Activated CD8-positive, alpha-beta T cell treated with anti-CD3 and anti-CD28 coated beads, Interleukin-2, amount 10 ng/mL, durations not matched to agents 7 days and 5 days (primary cell): ENCODE measurements around the gene DCT. TPM values are rescaled to one million over a fixed set of nuclear protein-coding genes. Genes with fewer than 3 reads are reported as not detected.

Experiments used
- ATAC-seq: fragments of 150-1000 bp; cut with Tn5 transposase; one replicate; pipeline ENCODE4 v1.10.0; 2021; ENCODE audit warnings: moderate library complexity
- CTCF ChIA-PET: fragments of 350-600 bp; sonication (Branson Sonifier 250); formaldehyde crosslinking; loops from one replicate; lab custom pipeline; 2021; ENCODE audit warnings: antibody characterized with exemption; lab: Charles Lee
- POLR2A ChIA-PET: fragments of 350-600 bp; sonication (Branson Sonifier 250); formaldehyde crosslinking; loops from one replicate; lab custom pipeline; 2021; ENCODE audit warnings: antibody characterized with exemption; lab: Charles Lee
- DNase-seq: peaks from one replicate; pipeline ENCODE4 v3.0.0-alpha.2; 2020
- H3K27ac Mint-ChIP-seq: one replicate; pipeline ENCODE4 v1.8.0; 2021; ENCODE audit warnings: mild to moderate bottlenecking, mixed read lengths
- H3K27me3 Mint-ChIP-seq: one replicate; pipeline ENCODE4 v1.8.0; 2021; ENCODE audit warnings: low read depth, mixed read lengths
- H3K36me3 Mint-ChIP-seq: one replicate; pipeline ENCODE4 v1.8.0; 2021; ENCODE audit warnings: low read depth, mixed read lengths
- H3K4me1 Mint-ChIP-seq: one replicate; pipeline ENCODE4 v1.8.0; 2021; ENCODE audit warnings: low read depth, mixed read lengths
- H3K4me3 Mint-ChIP-seq: one replicate; pipeline ENCODE4 v1.8.0; 2021; ENCODE audit warnings: mild to moderate bottlenecking, mixed read lengths
- H3K9me3 Mint-ChIP-seq: one replicate; pipeline ENCODE4 v1.8.0; 2022; ENCODE audit warnings: mixed read lengths; ENCODE audit not compliant: insufficient read depth
- total RNA-seq, 2 experiments: library from RNA; stranded (reverse); gene quantifications; one replicate each; pipeline ENCODE4 v1.2.3, GENCODE V29; 2021

DCT gene
- total RNA-seq, 2 experiments from 2014 or later = 0.05 TPM; not detected in 1

DNA sequence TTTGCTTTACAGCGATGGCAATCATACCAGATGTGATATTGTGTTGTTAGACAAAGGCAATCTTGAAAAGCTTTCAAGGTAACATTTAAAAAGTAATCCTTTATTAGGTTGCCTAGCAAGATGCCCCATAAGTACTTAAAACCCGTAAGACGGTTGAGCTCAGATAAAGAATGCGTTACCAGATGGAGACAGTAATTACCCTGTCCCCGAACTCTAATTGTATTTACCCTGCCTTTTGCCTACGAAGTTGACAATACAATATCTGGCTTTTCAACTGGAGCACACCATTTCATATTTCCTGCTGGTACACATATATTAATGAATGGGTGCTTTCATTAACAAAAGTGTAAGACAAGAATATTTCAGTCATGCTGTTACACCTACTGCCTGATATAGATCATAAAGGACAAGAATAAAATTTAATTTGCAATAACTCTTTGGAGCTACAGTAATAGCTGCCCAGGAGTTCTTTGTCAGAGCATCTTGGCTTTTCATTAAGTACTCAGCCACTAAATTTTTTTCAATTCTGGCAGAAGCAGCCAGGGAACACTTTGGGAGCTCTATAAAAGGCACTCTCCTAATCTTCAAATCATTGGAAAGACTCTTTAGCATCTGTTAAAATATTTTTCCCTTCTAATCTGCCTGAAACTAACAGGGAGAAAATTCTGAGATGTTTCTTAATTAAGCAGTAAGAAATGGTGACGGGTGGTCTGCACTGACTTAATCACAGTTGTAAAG is 63.8 kb downstream of the DCT start:
- POLR2A ChIA-PET = no interaction called here
- H3K4me3 Mint-ChIP-seq = no peak overlapping the region
- DNase-seq = no peak

DNA sequence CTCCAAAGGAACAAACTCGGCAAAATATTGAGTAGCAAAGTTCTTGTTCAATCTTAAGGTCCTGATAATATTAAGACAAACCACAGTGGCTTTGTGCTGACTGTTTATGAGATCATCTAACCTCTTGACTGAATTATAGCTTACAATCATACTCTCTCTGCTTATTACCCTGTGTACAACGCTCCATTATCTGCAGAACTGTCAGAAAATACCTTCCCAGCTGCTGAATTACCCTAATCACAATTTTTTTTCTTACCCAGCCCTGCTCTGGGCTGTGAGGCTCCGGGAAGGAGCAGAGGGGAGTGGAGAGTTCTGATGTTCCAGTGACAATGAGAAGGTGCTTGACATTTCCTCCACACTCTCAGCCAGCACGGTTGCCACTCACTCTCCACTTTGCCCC is 64.8 kb downstream of the DCT start:
- CTCF ChIA-PET = interaction anchor here (1.0 kb wide), 1 partner anchor 21 kb away, joined by 3 read pairs; no protein-coding TSS in a partner anchor
- no peak overlapping the region for H3K4me3 Mint-ChIP-seq
- DNase-seq (no peak), ATAC-seq (no peak)
- H3K36me3 Mint-ChIP-seq = peaks cover 6% of the 10 kb centered on the region
- H3K27ac Mint-ChIP-seq = no peak overlapping the region
- POLR2A ChIA-PET = no interaction called here
- H3K9me3 Mint-ChIP-seq = peaks cover 19% of the 10 kb centered on the region
- no peaks in the 10 kb centered on the region for H3K27me3 Mint-ChIP-seq
- peaks cover 14% of the 10 kb centered on the region for H3K4me1 Mint-ChIP-seq

More for the DNA sequence above, 63.8 kb downstream of the DCT start:
- no peak for ATAC-seq
- Mint-ChIP-seq H3K27me3 (no peaks in the 10 kb centered on the region), H3K9me3 (peaks cover 19% of the 10 kb centered on the region), H3K36me3 (peaks cover 13% of the 10 kb centered on the region), H3K4me1 (peaks cover 19% of the 10 kb centered on the region), H3K27ac (no peak overlapping the region)
- CTCF ChIA-PET = interaction anchor here (1.0 to 2.7 kb wide), 2 partner anchors 20 to 201 kb away, joined by 3 to 10 read pairs; no protein-coding TSS in a partner anchor

DNA sequence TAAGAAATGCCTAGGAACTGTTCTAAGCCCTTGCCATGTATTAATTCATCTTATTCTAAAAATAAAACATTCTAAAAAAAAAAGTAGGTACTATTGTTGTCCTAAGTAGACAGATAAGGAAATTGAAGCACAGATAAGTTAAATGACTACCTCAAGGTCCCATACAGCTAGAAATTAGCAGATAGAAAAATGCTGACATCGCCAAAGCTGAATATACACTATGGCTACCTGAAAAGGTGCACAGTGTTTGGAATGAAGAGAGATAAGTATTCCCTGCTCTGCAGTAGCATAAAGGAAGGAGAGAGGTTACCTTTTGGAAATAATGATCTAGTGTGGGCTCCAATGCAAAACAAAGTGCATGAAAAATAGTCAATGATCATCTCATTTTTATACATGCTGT is 65.3 kb downstream of the DCT start:
- POLR2A ChIA-PET = no interaction called here
- Mint-ChIP-seq H3K27me3 (no peaks in the 10 kb centered on the region), H3K27ac (no peak overlapping the region), H3K4me1 (peaks cover 8% of the 10 kb centered on the region), H3K36me3 (peaks cover 3% of the 10 kb centered on the region), H3K4me3 (no peak overlapping the region), H3K9me3 (peaks cover 16% of the 10 kb centered on the region)
- CTCF ChIA-PET = no interaction called here
- no peak for DNase-seq
- ATAC-seq = no peak

DNA sequence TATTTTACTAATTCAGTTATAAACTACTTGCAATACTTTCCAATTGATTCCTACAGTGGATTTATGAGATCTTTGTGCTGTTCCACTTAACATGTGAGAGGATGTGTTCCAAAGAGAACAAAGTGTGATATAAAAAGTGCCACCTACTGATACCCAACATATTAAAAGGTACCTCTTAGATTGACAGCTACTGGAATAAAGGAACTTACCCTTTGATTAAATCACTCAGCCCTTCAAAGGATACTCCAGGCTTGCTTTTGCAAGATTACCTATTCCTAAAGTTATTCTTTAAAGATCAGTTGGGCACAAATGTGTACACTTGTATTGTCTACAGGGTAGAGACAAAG is 65.9 kb downstream of the DCT start:
- CTCF ChIA-PET = no interaction called here
- DNase-seq = no peak
- H3K27me3 Mint-ChIP-seq = no peaks in the 10 kb centered on the region
- POLR2A ChIA-PET = no interaction called here
- H3K36me3 Mint-ChIP-seq = no peaks in the 10 kb centered on the region
- H3K27ac Mint-ChIP-seq = no peak overlapping the region
- no peak for ATAC-seq
- peaks cover 3% of the 10 kb centered on the region for H3K4me1 Mint-ChIP-seq
- no peak overlapping the region for H3K4me3 Mint-ChIP-seq
- peaks cover 14% of the 10 kb centered on the region for H3K9me3 Mint-ChIP-seq

DNA sequence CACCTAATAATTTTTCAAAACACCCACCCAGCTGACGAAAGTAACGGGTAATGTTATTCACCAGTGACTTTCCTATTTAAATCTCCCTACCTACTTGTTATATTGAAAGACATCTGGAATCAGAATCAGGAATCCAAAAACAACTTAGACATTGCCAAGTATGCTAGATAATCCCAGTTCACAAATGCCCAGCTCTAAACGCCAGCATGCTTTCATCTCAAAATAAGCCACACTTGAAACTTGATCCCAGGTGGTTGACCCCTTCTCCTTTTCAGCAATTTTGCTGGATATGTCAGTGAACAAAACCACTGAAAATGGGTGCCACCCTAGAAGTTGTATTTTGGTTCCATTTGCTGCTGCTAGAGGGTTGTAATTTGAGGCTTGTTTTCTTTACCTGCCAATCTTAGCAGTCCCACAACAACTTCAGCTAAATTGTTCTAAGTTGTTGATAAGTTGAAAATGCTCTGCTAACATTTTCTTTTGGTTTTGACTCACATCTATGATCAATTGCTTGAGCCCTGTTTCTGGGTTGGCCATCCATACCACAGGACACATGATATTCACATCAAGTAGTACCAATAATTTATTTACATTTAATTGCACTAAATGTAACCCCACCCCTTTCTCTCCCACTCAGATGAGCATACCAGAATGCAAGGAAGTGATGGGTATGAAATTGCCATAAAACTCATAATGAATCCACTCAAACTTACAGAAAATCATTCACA is 66.4 kb downstream of the DCT start:
- ATAC-seq (no peak), DNase-seq (no peak)
- H3K9me3 Mint-ChIP-seq = peaks cover 13% of the 10 kb centered on the region
- no peak overlapping the region for H3K27ac Mint-ChIP-seq
- no peak overlapping the region for H3K4me3 Mint-ChIP-seq
- H3K27me3 Mint-ChIP-seq = no peaks in the 10 kb centered on the region
- H3K36me3 Mint-ChIP-seq = no peaks in the 10 kb centered on the region
- H3K4me1 Mint-ChIP-seq = no peaks in the 10 kb centered on the region
- ChIA-PET CTCF (no interaction called here), POLR2A (no interaction called here)

DNA sequence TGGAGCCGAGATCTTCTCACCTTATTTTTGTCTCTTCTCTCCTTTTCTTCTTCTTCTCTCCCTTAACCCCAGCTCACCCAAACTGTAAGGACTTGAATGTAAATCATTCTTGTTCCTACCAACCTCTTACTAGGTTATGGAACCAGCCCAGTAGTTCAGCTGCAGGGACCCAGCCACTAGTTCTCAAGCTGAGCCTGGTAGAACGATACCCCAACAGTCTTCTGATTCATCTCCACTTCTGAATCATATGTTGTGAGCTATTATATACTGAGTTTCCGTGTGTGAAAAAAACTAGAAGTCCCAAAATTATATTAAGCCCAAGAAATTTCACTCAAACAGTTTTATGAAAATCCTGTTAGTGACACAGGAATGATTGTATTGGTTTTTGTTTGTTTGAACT is 67.7 kb downstream of the DCT start:
- DNase-seq = no peak

DNA sequence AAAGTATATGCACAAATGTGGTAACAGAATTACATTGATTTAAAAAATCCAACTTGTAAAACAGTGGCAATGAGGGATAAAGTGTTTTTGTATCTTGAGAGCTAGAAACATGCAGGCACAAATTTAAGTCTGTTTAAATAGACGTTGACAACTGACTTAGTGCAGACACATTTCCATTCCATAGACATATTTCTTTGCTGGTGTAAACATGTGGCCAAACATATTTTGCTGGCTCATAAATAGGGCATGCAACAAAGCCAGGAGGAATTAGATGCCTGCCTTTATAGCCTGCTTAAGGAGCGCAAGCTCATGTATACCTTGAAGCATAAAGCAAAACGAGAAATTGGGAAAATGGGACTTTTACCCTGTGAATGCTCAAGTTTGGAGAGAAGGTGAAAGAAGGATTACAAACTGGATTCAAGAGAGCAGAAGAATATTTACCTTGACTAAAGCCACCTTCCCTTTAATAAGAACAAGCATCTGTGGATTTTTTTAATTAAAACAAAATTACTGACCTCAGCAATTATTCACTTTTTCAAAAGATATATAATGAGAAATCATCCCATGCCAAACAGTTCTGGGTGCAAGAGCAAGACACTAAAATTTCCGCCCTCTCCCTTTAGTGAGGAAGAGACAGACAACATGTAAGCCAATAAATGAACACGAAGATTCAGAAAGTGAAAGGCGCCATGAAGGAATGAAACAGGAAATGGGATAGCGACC is 71.0 kb downstream of the DCT start:
- ChIA-PET POLR2A (no interaction called here), CTCF (no interaction called here)
- Mint-ChIP-seq H3K27me3 (no peaks in the 10 kb centered on the region), H3K4me3 (no peak overlapping the region), H3K9me3 (no peaks in the 10 kb centered on the region), H3K27ac (no peak overlapping the region), H3K36me3 (no peaks in the 10 kb centered on the region), H3K4me1 (no peaks in the 10 kb centered on the region)
- ATAC-seq = no peak
- DNase-seq = no peak

More for the DNA sequence above, 67.7 kb downstream of the DCT start:
- CTCF ChIA-PET = interaction anchor here (0.8 kb wide), 1 partner anchor 17 kb away, joined by 3 read pairs; no protein-coding TSS in a partner anchor
- H3K4me3 Mint-ChIP-seq = no peak overlapping the region
- no peak for ATAC-seq
- no peaks in the 10 kb centered on the region for H3K27me3 Mint-ChIP-seq
- peaks cover under 1% of the 10 kb centered on the region for H3K9me3 Mint-ChIP-seq
- POLR2A ChIA-PET = no interaction called here
- H3K27ac Mint-ChIP-seq = no peak overlapping the region
- H3K36me3 Mint-ChIP-seq = no peaks in the 10 kb centered on the region
- H3K4me1 Mint-ChIP-seq = no peaks in the 10 kb centered on the region

- ATAC-seq = no peak
- no peaks in the 10 kb centered on the region for H3K4me1 Mint-ChIP-seq
- no peak overlapping the region for H3K27ac Mint-ChIP-seq
- ChIA-PET POLR2A (no interaction called here), CTCF (no interaction called here)
- no peaks in the 10 kb centered on the region for H3K9me3 Mint-ChIP-seq
- H3K4me3 Mint-ChIP-seq = no peak overlapping the region
- H3K36me3 Mint-ChIP-seq = no peaks in the 10 kb centered on the region
- peaks cover 2% of the 10 kb centered on the region for H3K27me3 Mint-ChIP-seq
- no peak for DNase-seq
These were observed 78.6 kb downstream of the DCT start for GRCh38 chr13:94400874-94401273.

DNA sequence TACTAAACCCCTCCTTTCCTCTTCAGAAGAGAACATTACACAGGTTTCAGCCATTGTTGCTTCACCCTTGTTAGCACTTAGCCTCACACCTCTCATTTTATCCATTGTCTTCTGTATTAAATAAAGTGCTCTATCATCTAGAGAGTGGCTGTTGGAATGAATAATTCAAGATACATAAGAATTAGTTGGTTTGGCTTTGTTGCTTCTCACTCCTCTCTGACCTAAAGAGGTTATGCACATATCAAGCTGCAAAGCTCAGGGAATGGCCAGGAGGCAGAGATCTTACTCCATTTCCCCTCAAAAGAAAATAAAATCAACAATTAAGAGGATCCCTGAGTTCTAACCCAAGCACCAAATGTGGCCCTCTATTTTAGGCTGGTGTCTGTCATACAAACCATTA is 79.7 kb downstream of the DCT start:
- Mint-ChIP-seq H3K4me3 (no peak overlapping the region), H3K4me1 (no peaks in the 10 kb centered on the region), H3K36me3 (no peaks in the 10 kb centered on the region), H3K9me3 (no peaks in the 10 kb centered on the region), H3K27me3 (peaks cover 2% of the 10 kb centered on the region), H3K27ac (no peak overlapping the region)
- DNase-seq (no peak), ATAC-seq (no peak)
- POLR2A ChIA-PET = no interaction called here
- CTCF ChIA-PET = no interaction called here

GRCh38 chr13:94395860-94396259 is 83.6 kb downstream of the DCT start:
- POLR2A ChIA-PET = no interaction called here
- peaks cover 2% of the 10 kb centered on the region for H3K27me3 Mint-ChIP-seq
- ATAC-seq = no peak

DNA sequence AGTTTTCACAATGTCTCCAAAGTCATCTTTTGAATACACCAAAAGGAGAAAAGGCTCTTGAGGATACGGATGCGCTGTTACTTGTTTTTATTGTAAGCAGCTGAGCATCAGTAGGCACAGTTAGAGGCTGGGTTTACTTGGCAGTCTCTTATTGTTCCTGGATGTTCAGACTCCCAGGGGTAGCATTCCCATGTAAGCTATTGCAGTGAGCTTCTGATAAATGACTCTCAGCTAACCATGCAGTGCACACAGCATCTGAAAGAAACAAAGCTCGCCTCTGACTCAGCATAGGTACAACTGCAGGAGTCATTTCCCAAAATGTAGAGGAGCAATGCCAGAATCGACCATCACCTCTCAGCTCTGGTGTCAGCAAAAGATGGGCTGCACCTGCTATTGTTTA is 84.8 kb downstream of the DCT start:
- ATAC-seq (no peak), DNase-seq (no peak)
- H3K27ac Mint-ChIP-seq = no peak overlapping the region
- H3K4me1 Mint-ChIP-seq = no peaks in the 10 kb centered on the region
- H3K27me3 Mint-ChIP-seq = peaks cover 2% of the 10 kb centered on the region
- H3K9me3 Mint-ChIP-seq = no peaks in the 10 kb centered on the region
- H3K4me3 Mint-ChIP-seq = no peak overlapping the region
- CTCF ChIA-PET = interaction anchor here (1.4 kb wide), 2 partner anchors 17 to 226 kb away, joined by 3 read pairs; no protein-coding TSS in a partner anchor
- no peaks in the 10 kb centered on the region for H3K36me3 Mint-ChIP-seq
- POLR2A ChIA-PET = no interaction called here

More at GRCh38 chr13:94395860-94396259, 83.6 kb downstream of the DCT start:
- no peaks in the 10 kb centered on the region for H3K9me3 Mint-ChIP-seq
- DNase-seq = no peak
- no peak overlapping the region for H3K27ac Mint-ChIP-seq
- H3K36me3 Mint-ChIP-seq = no peaks in the 10 kb centered on the region
- CTCF ChIA-PET = interaction anchor here (1.4 kb wide), 2 partner anchors 15 to 225 kb away, joined by 3 read pairs; no protein-coding TSS in a partner anchor
- no peak overlapping the region for H3K4me3 Mint-ChIP-seq
- H3K4me1 Mint-ChIP-seq = no peaks in the 10 kb centered on the region

GRCh38 chr13:94390881-94391280 is 88.6 kb downstream of the DCT start:
- no peak for ATAC-seq
- H3K4me1 Mint-ChIP-seq = no peaks in the 10 kb centered on the region
- no peaks in the 10 kb centered on the region for H3K36me3 Mint-ChIP-seq
- H3K27me3 Mint-ChIP-seq = no peaks in the 10 kb centered on the region
- CTCF ChIA-PET = no interaction called here
- H3K4me3 Mint-ChIP-seq = no peak overlapping the region
- POLR2A ChIA-PET = no interaction called here
- DNase-seq = no peak
- no peaks in the 10 kb centered on the region for H3K9me3 Mint-ChIP-seq
- no peak overlapping the region for H3K27ac Mint-ChIP-seq
